CD4-positive, alpha-beta T cell treated with Interleukin-1 beta for 1 hour (primary cell): ENCODE measurements around the gene SLC6A12.

ENCODE experiments used
- DNase-seq, 2 donors: peaks; one replicate each; pipeline ENCODE4 v3.0.0-alpha.2; 2020 to 2022

The SLC6A12 gene

GRCh38 chr12:213527-213932, 427 bp downstream of the SLC6A12 start:
- no peak for DNase-seq

- no peak for DNase-seq
Measured at GRCh38 chr12:212715-213526, 1.0 kb downstream of the SLC6A12 start.

- no peak for DNase-seq
Measured at GRCh38 chr12:212415-212714, 1.6 kb downstream of the SLC6A12 start.

GRCh38 chr12:211639-212414, 2.1 kb downstream of the SLC6A12 start:
- no peak for DNase-seq

GRCh38 chr12:211142-211465, 2.9 kb downstream of the SLC6A12 start:
- DNase-seq, result no peak

GRCh38 chr12:210277-211141, 3.4 kb downstream of the SLC6A12 start:
- no peak for DNase-seq

GRCh38 chr12:209851-210250, 4.1 kb downstream of the SLC6A12 start:
- no peak for DNase-seq

- DNase-seq, result no peak
Measured at GRCh38 chr12:209246-209645, 4.7 kb downstream of the SLC6A12 start.

GRCh38 chr12:208813-209212, 5.1 kb downstream of the SLC6A12 start:
- no peak for DNase-seq

- DNase-seq, result no peak
Measured at GRCh38 chr12:207804-208203, 6.2 kb downstream of the SLC6A12 start.

- DNase-seq, result no peak
Measured at GRCh38 chr12:206746-207440, 7.1 kb downstream of the SLC6A12 start.

- DNase-seq, result no peak
Measured at GRCh38 chr12:205026-205425, 8.9 kb downstream of the SLC6A12 start.

GRCh38 chr12:204261-204678, 9.7 kb downstream of the SLC6A12 start:
- no peak for DNase-seq

GRCh38 chr12:203462-204260, 10.3 kb downstream of the SLC6A12 start:
- no peak for DNase-seq

- no peak for DNase-seq
Measured at GRCh38 chr12:203074-203461, 10.9 kb downstream of the SLC6A12 start.

- DNase-seq, result no peak
Measured at GRCh38 chr12:202081-202731, 11.8 kb downstream of the SLC6A12 start.

GRCh38 chr12:201361-201760, 12.6 kb downstream of the SLC6A12 start:
- no peak for DNase-seq

GRCh38 chr12:198705-199104, 15.3 kb downstream of the SLC6A12 start:
- no peak for DNase-seq

GRCh38 chr12:197911-198695, 15.9 kb downstream of the SLC6A12 start:
- no peak for DNase-seq

GRCh38 chr12:197347-197746, 16.6 kb downstream of the SLC6A12 start:
- no peak for DNase-seq

- DNase-seq, result no peak
Measured at GRCh38 chr12:196436-196835, 17.5 kb downstream of the SLC6A12 start.
